GM20431 (cell line): Measurements from ENCODE around the gene ZNF723.
"Not testable (repeated sequence)": the region's sequence is repeated elsewhere in the genome, so short reads cannot be mapped to it uniquely, and the experiment has no call there.

Source experiments
- in situ Hi-C: fragments of 300-500 bp; cut with MseI, MboI; formaldehyde crosslinking; loops from one replicate; pipeline ENCODE4 v1.15.0; 2020; ENCODE audit warnings: low sequenced_read_pairs; ENCODE audit not compliant: unreplicated experiment

Gene ZNF723

GRCh38 chr19:22832031-22832762 lies at the start of gene ZNF723:
ZNF723 (plus strand) TSS chr19:22832291; CDS start chr19:22832380, 89 bp downstream.
- in situ Hi-C loops = no loop called here

GRCh38 chr19:22783651-22784410 lies 48.3 kb upstream of the ZNF723 start, which contains the start of gene ZNF99:
ZNF99 (minus strand) TSS chr19:22784151; CDS start chr19:22784016, 135 bp downstream.
- in situ Hi-C loops = no loop called here

GRCh38 chr19:22792863-22793262 lies 39.2 kb upstream of the ZNF723 start:
- in situ Hi-C loops = not testable (repeated sequence)

GRCh38 chr19:22797040-22797439 lies 35.1 kb upstream of the ZNF723 start:
- in situ Hi-C loops = no loop called here

- in situ Hi-C loops = no loop called here
Observed at GRCh38 chr19:22806418-22806817, 25.7 kb upstream of the ZNF723 start.

GRCh38 chr19:22807061-22807835 lies 24.8 kb upstream of the ZNF723 start:
- in situ Hi-C loops = no loop called here

- in situ Hi-C loops = no loop called here
Observed at GRCh38 chr19:22814124-22814523, 18.0 kb upstream of the ZNF723 start.

GRCh38 chr19:22831211-22831610 lies 880 bp upstream of the ZNF723 start:
- in situ Hi-C loops = no loop called here

GRCh38 chr19:22857713-22858320 lies 25.7 kb downstream of the ZNF723 start:
- in situ Hi-C loops = not testable (repeated sequence)

GRCh38 chr19:22882797-22883196 lies 50.7 kb downstream of the ZNF723 start:
- in situ Hi-C loops = no loop called here

- in situ Hi-C loops = no loop called here
Observed at GRCh38 chr19:22893855-22894270, 61.8 kb downstream of the ZNF723 start.

- in situ Hi-C loops = no loop called here
Observed at GRCh38 chr19:22901431-22902130, 69.5 kb downstream of the ZNF723 start.
